GM19467 (cell line): ENCODE data around the gene TMEM120B.

ENCODE experiments used
- ATAC-seq: cut with Tn5 transposase; IDR thresholded peaks from one replicate; pipeline ENCODE4 v1.9.1; 2021; ENCODE audit warnings: mild to moderate bottlenecking, moderate library complexity; ENCODE audit not compliant: unreplicated experiment

The TMEM120B gene

GRCh38 chr12:121770388-121770787, 57.8 kb downstream of the TMEM120B start:
- ATAC-seq = no peak

- ATAC-seq = no peak
Observed at GRCh38 chr12:121770813-121771625, 58.5 kb downstream of the TMEM120B start.

- peak; percentile 70 for ATAC-seq
Observed at GRCh38 chr12:121773011-121773777, 60.6 kb downstream of the TMEM120B start.

GRCh38 chr12:121774968-121775474, 62.5 kb downstream of the TMEM120B start:
- no peak for ATAC-seq

- ATAC-seq = no peak
Observed at GRCh38 chr12:121775501-121775900, 62.9 kb downstream of the TMEM120B start.

- ATAC-seq = no peak
Observed at GRCh38 chr12:121776190-121777098, 63.9 kb downstream of the TMEM120B start.

GRCh38 chr12:121778567-121779421, 66.2 kb downstream of the TMEM120B start:
- ATAC-seq = no peak

- no peak for ATAC-seq
Observed at GRCh38 chr12:121779422-121779895, 66.9 kb downstream of the TMEM120B start.

- no peak for ATAC-seq
Observed at GRCh38 chr12:121780429-121780828, 67.9 kb downstream of the TMEM120B start.

- no peak for ATAC-seq
Observed at GRCh38 chr12:121781484-121781997, 69.0 kb downstream of the TMEM120B start.

- ATAC-seq = no peak
Observed at GRCh38 chr12:121781998-121782979, 69.7 kb downstream of the TMEM120B start.

- no peak for ATAC-seq
Observed at GRCh38 chr12:121783766-121784165, 71.2 kb downstream of the TMEM120B start.

- ATAC-seq = no peak
Observed at GRCh38 chr12:121784460-121784859, 71.9 kb downstream of the TMEM120B start.

GRCh38 chr12:121786440-121786825, 73.9 kb downstream of the TMEM120B start:
- no peak for ATAC-seq

- no peak for ATAC-seq
Observed at GRCh38 chr12:121787063-121788025, 74.8 kb downstream of the TMEM120B start.

GRCh38 chr12:121788176-121788818, 75.7 kb downstream of the TMEM120B start:
- no peak for ATAC-seq
